Activated gamma-delta T cell treated with Interleukin-2 at 50 U/mL for 16 hours (primary cell): Measurements from ENCODE around the gene ZNF283.
A peak's percentile ranks its signal among the peaks of the same experiment; 100 is the strongest.

ENCODE experiments used
- DNase-seq: peaks from one replicate; pipeline ENCODE4 v3.0.0-alpha.2; 2020

ZNF283 gene

DNA sequence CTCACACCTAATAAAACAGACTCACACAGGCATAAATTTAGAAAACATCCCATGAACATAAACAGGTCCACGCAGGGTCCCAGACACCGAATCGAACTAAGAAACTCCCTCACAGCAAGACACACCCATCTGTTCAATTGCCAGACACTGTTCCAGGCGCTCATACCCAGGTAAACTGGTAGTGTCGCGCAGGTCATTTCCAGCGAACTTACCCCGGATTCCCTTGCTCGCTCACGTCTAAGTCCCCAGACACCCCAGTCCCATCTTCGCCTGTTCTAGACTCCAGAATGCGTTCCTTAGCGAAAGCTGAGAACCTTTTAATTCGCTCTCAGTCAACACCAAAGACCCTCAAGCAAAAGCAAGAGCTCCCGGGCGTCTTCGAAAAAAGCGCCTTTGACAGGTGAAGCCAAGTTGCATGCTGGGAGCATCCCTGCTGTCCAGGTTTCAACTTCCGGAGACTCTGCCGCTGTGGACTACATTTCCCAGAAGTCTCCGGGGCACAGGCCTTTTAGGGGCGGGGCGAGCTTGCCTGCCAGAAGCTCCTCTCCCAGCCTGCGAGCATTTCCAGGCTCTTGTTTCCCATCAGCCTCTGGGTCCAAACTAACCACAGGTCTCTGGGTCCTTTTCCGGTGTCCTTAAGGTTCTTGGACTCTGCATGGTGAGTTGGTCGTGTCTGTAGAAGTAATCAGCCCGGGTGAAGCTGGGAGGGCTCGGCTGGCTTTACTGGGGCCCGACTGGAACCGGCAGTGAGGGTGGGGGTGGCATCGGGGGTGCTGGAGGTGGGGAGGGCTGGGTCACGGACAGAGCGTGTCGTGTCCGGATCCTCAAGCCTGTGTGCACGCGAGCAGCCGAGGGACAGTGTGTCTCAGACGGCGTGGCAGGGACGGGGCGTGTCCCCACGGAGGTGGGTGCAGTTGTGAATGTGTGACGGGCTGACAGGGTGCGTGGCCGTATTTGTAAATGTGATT, at the start of gene ZNF283:
TSS of gene ZNF283 (plus strand) at position 535 of the 968 bp plus-strand sequence. CDS start 6,184 bp downstream, outside the sequence.
- DNase-seq: peak; percentile 77

DNA sequence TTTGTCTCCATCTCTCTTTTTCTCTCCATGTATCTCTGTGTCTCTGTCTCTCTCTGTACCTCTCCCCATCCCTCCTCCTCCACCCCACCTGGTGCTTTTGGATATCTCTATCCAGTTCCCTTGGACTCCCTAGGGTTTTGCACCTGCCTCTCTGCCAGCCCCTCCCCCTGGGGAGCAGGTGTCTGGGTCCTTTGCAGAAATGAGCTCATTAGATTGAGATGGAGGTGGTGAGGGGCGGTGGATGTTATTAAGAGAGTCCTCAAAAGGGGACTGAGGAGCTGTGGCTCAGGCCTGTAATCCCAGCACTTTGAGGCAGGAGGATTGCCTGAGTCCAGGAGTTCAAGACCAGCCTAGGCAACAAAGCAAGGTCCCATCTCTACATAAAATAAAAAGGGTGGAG, 48.5 kb upstream of the ZNF283 start:
- no peak for DNase-seq

DNA sequence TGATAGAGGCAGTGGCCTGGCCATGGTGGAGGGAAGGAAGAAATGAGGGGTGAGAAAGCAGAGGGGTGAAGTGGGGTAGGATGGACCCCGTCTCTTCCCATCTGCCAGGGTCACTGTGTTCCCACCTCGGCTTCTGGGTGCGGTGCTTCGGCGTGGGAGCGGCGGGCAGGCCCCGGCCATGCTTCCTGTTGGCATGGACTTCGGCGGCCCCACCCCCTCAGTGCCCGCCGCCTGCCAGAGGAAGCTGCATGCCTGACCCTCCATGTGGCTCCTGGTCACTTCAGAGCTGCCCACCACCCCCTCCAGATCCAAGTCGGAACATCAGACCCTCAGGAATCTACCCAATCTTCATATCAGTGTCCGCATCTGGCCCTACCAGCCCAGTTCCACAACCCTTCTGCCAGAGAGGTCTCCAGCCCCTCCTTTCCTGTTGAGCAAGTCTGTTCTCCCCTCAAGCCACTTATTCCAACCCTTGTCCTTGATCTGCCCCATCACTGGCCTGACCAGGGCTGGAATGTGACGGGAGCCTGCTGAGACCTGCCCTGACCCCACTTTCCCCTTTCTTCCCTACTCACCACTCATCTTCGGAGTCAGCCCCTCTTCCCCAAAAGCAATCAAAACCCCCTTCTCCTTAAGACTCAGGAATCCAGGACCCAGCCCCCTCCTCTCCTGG, 47.8 kb upstream of the ZNF283 start:
- no peak for DNase-seq

DNA sequence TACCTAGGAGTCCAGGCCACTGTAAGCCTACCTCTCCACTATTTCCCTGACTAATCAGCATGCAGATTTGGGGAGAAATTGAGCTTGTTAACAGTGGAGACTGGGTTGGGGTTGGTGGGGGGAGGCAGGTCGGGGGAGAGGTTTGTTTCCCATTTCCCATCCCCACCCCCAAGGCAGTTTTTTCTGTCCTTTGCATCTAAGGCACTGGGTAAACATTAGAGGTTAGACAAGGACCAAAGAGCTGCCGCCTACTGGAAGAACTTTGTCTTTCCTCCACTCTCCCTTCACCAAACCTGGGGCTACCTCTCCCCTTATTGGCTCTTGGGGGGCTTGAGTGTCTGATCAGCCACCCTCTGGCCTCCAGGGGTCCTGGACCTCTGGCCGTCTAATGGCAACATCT, 47.3 kb upstream of the ZNF283 start:
- no peak for DNase-seq

DNA sequence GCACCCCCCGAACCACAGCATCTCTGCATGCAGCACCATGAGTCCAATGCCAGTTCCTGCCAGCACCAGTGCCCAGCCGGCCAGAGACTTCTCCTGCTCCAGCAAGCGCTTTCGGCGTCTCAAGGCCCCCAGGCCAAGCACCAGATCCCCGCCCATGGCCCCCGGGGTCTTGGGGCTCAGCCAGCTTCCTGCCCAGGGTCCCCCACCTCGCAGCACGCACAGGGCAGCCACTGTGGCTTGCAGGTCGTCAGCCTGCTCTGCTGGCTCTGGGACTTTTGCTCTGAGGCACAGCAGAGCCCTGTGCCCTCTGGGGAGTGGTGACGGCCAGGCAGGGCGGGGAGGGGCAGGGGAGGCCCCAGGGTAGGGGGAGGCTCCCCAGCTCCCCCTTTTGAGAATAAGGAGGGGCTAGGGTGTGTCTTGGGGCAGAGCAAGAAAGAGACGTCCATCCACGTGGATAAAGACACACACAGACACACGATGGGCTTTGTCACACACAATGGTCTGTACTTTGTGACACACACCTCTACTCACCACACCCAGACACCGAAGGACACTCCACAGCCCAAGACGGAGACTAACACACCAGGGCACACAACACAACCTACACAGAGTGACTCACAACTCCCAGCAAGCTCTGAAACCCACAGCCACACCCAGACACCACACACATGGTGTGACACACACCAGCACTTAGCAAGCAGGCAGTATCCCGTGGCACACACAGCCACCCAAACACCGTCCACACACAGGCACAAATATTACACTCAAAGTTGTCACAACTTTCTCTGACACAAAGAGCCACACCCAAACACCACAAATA, 46.2 kb upstream of the ZNF283 start, which contains the start of gene KCNN4:
TSS of gene KCNN4 (minus strand) at position 268 of the 820 bp plus-strand sequence. CDS start at position 156, 112 bp downstream.
- peak; percentile 45 for DNase-seq

- no peak for DNase-seq
Measured at GRCh38 chr19:43781630-43782310, 45.4 kb upstream of the ZNF283 start.

DNA sequence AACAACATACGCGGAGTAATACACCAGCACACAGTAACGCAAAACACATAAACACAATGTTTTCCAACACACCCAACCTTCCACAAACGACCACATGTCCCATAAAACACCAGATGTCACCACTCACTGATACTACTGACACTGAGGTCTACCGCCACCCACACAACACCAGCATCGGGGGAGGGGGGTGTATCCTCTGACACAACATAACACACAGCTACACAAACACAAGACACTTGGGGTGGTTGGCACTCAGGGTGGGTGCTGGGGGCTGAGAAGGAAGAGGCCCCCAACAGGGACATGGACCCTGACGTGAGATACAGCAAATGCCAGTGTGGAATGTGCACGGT, 44.8 kb upstream of the ZNF283 start:
- no peak for DNase-seq

GRCh38 chr19:43782689-43783231, 44.4 kb upstream of the ZNF283 start:
- DNase-seq: no peak

GRCh38 chr19:43783636-43784035, 43.5 kb upstream of the ZNF283 start:
- no peak for DNase-seq

DNA sequence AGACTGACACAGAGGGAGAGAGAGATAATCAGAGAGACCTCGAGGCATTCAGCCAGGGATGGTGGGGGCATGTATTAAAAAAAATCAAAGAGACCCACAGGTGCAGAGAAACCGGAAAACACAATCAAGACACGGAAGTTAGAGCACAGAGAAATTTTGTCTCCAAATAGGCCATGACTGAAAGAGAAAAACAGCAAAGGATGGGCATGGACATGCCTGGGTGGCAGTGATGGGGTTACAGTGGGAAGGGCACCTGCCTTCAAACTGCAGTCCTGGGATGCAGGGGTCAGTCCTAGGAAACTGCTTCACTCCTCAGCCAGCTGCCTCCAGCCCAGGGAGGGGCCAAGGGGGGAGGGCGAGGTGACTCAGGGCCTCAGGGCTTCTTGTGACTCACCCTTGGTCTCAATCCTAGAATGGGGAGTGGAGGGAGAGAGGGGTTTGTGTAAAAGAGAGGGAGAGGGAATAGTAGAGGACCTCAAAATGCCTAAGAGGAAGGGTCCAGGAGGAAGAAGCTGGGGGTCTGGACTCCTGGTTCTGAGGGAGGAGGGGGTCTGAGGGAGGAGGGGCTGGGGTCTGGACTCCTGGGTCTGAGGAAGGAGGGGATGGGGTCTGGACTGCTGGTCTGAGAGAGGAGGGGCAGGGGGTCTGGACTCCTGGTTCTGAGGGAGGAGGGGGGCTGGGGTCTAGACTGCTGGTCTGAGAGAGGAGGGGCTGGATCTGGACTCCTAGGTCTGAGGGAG, 42.7 kb upstream of the ZNF283 start:
- peak; percentile 52 for DNase-seq

DNA sequence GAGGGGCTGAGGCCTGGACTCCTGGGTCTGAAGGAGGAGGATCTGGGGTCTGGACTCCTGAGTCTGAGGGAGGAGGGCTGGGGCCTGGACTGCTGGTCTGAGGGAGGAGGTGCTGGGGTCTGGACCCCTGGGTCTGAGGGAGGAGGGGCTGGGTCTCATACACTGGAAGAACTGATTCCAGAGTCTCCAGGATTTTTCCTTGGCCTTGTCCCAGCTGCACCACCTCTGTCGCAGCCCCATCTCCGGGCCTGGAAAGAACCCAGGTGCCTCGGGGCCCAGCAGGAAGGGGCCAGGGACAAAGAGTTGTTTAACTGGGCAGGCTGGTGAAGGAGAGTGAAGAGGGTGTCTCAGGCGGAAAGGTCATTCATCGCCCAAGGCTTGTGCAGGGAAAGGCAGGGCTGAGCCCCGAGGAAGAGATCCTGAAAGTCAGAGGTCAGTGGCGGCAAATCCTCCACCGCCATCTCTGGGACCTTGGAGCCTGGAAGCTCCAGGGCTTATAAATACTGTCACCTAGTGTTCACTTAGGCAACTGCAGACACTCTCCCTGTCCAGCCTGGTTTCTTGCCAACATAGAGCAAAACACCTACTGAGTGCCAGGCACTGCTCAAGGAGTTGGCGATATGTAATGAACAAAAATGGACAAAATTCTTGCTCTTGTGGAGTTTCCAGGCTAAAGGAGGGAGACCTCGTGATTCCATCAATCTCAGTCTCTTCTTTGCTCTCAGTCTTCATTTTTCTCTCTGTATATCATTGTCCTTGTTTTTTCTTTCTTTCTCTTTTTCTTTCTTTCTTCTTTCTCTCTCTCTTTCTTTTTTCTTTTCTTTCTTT, 41.9 kb upstream of the ZNF283 start:
- peak; percentile 42 for DNase-seq

DNA sequence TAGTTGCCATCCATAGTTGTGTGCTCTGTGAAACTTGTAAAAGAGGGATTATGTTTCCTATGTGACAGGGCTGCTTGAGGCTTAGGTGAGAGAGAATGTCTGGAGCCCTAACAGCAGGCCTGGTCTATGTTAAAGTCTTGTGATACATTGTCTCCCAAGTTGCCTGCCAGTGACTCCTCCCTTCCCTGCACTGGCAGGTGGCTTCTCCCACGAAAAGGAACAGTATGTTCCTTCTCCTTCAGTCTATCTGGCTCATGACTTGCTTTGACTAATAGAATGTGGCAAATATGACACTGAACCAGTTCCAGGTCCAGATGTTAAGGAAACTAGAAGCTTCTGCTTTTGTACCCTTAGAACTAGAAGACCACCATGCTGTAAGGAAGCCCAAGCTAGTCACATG, 40.5 kb upstream of the ZNF283 start:
- DNase-seq: no peak

GRCh38 chr19:43789029-43789428, 38.1 kb upstream of the ZNF283 start:
- no peak for DNase-seq

DNA sequence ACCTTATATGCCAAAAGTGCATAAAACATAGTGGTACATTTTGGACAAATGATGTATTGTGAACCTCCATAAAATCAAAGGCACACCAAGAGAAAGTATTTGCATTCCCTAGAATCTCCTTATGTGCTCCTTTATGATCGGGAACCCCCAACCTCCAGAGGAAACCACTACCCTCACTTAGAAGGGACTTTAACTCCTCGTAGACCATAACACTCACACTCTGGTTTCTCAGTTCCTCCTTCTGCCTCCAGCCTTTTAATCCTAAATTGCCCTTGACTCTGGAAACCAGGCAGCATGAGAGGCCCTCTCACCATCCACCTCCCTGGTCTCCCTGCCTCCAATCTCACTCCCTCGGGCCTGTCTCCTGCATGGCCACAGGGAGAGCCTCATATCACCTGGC, 36.5 kb upstream of the ZNF283 start:
- DNase-seq: no peak

- DNase-seq: no peak
Measured at GRCh38 chr19:43797118-43797517, 30.0 kb upstream of the ZNF283 start.

GRCh38 chr19:43797556-43797955, 29.6 kb upstream of the ZNF283 start:
- DNase-seq: no peak

GRCh38 chr19:43798026-43798545, 29.0 kb upstream of the ZNF283 start:
- no peak for DNase-seq

- DNase-seq: peak; percentile 51
Measured at GRCh38 chr19:43798546-43799409, 28.3 kb upstream of the ZNF283 start.

GRCh38 chr19:43799502-43800142, 27.5 kb upstream of the ZNF283 start:
- DNase-seq: no peak
